Neural progenitor cell (in vitro differentiated cells): Measurements from ENCODE around the gene SPP2.

ENCODE experiments used
- EZH2 ChIP-seq: fragments of 200-600 bp; sonication (generic); IDR thresholded peaks from 2 replicates; pipeline ENCODE4 v1.6.1; 2017; ENCODE audit warnings: antibody characterized with exemption, mild to moderate bottlenecking, moderate library complexity
- TF ChIP-seq, protein P1 (sequence below): fragments of 200-600 bp; sonication (generic); IDR thresholded peaks from 2 replicates; pipeline ENCODE4 v1.5.1; 2017; ENCODE audit warnings: antibody characterized with exemption, mild to moderate bottlenecking

DNA sequence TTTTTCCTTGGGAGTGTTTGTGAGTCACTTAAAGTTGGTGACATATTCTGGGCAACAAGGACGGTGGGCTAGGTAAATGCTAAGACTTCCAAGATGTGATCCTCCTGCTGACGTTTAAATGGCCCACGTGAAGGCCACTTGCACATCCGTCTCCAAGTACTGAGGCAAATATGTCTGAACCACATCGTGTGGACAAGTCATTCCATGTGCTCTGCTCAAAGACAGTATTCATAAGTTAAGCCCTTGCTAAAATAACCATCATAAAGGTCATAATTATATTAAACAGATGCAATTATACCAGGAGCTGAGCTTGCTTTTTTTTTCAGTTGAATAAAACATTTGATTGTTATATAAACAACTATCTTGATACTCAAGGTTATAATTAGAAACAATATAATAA, 44.8 kb downstream of the SPP2 start:
- TF ChIP-seq, protein P1, sequence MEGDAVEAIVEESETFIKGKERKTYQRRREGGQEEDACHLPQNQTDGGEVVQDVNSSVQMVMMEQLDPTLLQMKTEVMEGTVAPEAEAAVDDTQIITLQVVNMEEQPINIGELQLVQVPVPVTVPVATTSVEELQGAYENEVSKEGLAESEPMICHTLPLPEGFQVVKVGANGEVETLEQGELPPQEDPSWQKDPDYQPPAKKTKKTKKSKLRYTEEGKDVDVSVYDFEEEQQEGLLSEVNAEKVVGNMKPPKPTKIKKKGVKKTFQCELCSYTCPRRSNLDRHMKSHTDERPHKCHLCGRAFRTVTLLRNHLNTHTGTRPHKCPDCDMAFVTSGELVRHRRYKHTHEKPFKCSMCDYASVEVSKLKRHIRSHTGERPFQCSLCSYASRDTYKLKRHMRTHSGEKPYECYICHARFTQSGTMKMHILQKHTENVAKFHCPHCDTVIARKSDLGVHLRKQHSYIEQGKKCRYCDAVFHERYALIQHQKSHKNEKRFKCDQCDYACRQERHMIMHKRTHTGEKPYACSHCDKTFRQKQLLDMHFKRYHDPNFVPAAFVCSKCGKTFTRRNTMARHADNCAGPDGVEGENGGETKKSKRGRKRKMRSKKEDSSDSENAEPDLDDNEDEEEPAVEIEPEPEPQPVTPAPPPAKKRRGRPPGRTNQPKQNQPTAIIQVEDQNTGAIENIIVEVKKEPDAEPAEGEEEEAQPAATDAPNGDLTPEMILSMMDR = no peak
- no peak for TF ChIP-seq EZH2
